Loucy (cell line): ENCODE results near the gene TMED6.

ENCODE experiments used
- H2AFZ ChIP-seq: fragments of 200-600 bp; sonication (generic); 2 replicates; pipeline ENCODE4 v1.6.0; 2016; ENCODE audit warnings: antibody characterized with exemption, mild to moderate bottlenecking, low read length, moderate library complexity
- H3F3A ChIP-seq: fragments of 200-600 bp; 2 replicates; pipeline ENCODE4 v1.6.0; 2016; ENCODE audit warnings: antibody characterized with exemption, low read depth, mild to moderate bottlenecking
- H3K27me3 ChIP-seq: fragments of 200-600 bp; sonication (generic); 2 replicates; pipeline ENCODE4 v1.6.1; 2014; ENCODE audit warnings: low read length, mild to moderate bottlenecking; ENCODE audit not compliant: insufficient read depth, poor library complexity, severe bottlenecking
- H3K36me3 ChIP-seq: fragments of 200-600 bp; sonication (generic); 2 replicates; pipeline ENCODE4 v1.6.1; 2016; ENCODE audit warnings: low read length; ENCODE audit not compliant: insufficient read depth
- H3K4me1 ChIP-seq: fragments of 200-600 bp; sonication (generic); 2 replicates; pipeline ENCODE4 v1.5.1; 2014; ENCODE audit warnings: low read length, mild to moderate bottlenecking; ENCODE audit not compliant: insufficient read depth, poor library complexity, severe bottlenecking
- H3K4me2 ChIP-seq: fragments of 200-600 bp; sonication (generic); 2 replicates; pipeline ENCODE4 v1.6.0; 2014; ENCODE audit warnings: antibody characterized with exemption, low read length, low read depth, mild to moderate bottlenecking; ENCODE audit not compliant: poor library complexity, severe bottlenecking
- H3K4me3 ChIP-seq: fragments of 200-600 bp; sonication (generic); 2 replicates; pipeline ENCODE4 v1.5.1; 2014; ENCODE audit warnings: low read length, mild to moderate bottlenecking, mixed read lengths; ENCODE audit not compliant: poor library complexity, severe bottlenecking
- H3K79me2 ChIP-seq: fragments of 200-600 bp; sonication (generic); 2 replicates; pipeline ENCODE4 v1.6.1; 2014; ENCODE audit warnings: low read length; ENCODE audit not compliant: insufficient read depth
- H3K9ac ChIP-seq: fragments of 200-600 bp; sonication (generic); 2 replicates; pipeline ENCODE4 v1.6.0; 2014; ENCODE audit warnings: mild to moderate bottlenecking, low read depth, low read length, moderate library complexity; ENCODE audit not compliant: poor library complexity, severe bottlenecking
- H3K9me2 ChIP-seq: fragments of 200-600 bp; sonication (generic); replicated peaks from 2 replicates; pipeline ENCODE4 v1.6.1; 2016; ENCODE audit warnings: low read depth, low read length, mixed read lengths
- H3K9me3 ChIP-seq: fragments of 200-600 bp; sonication (generic); 2 replicates; pipeline ENCODE4 v1.6.1; 2014; ENCODE audit warnings: mild to moderate bottlenecking, antibody characterized with exemption, low read length, low read depth; ENCODE audit not compliant: insufficient read depth
- H4K20me1 ChIP-seq: fragments of 200-600 bp; sonication (generic); 2 replicates; pipeline ENCODE4 v1.6.0; 2014; ENCODE audit warnings: antibody characterized with exemption, low read length, mild to moderate bottlenecking; ENCODE audit not compliant: insufficient read depth, poor library complexity, severe bottlenecking
- CTCF ChIP-seq: fragments of 200-600 bp; sonication (generic); conservative IDR thresholded peaks from 2 replicates; pipeline ENCODE4 v1.5.1; 2014; ENCODE audit warnings: mild to moderate bottlenecking, antibody characterized with exemption, low read length
- EZH2phosphoT487 ChIP-seq: fragments of 200-600 bp; IDR thresholded peaks from 2 replicates; pipeline ENCODE4 v1.6.1; 2018; ENCODE audit warnings: antibody characterized with exemption, mild to moderate bottlenecking, moderate library complexity, borderline replicate concordance

TMED6 gene

GRCh38 chr16:69368866-69369265, 17.3 kb upstream of the TMED6 start:
- H3K36me3 ChIP-seq, result peaks cover 58% of the 10 kb centered on the region; the same call in 1 of the 2 replicates
- no peaks in the 10 kb centered on the region for H3K9me3 ChIP-seq
- H3K4me1 ChIP-seq, result peaks cover 3% of the 10 kb centered on the region
- H3K9me2 ChIP-seq, result no peaks in the 10 kb centered on the region
- H3K4me2 ChIP-seq, result no peak overlapping the region
- TF ChIP-seq EZH2phosphoT487 (no peak), CTCF (no peak)
- H4K20me1 ChIP-seq, result no peaks in the 10 kb centered on the region
- 0 out of 2 replicates have a peak, but pooled peaks cover under 1% of the 10 kb centered on the region for H3K79me2 ChIP-seq
- H3F3A ChIP-seq, result no peaks in the 10 kb centered on the region
- no peak overlapping the region for H3K4me3 ChIP-seq
- no peak overlapping the region for H2AFZ ChIP-seq
- no peaks in the 10 kb centered on the region for H3K27me3 ChIP-seq
- H3K9ac ChIP-seq, result no peak overlapping the region

GRCh38 chr16:69367980-69368379, 16.4 kb upstream of the TMED6 start:
- Histone ChIP-seq H3K9ac (no peak overlapping the region), H3K27me3 (no peaks in the 10 kb centered on the region), H3K9me2 (no peaks in the 10 kb centered on the region), H3F3A (no peaks in the 10 kb centered on the region), H2AFZ (no peak overlapping the region), H3K79me2 (no peaks in the 10 kb centered on the region), H3K4me1 (peaks cover 3% of the 10 kb centered on the region), H3K4me3 (no peak overlapping the region), H3K4me2 (no peak overlapping the region), H3K9me3 (no peaks in the 10 kb centered on the region), H3K36me3 (peaks cover 62% of the 10 kb centered on the region; the same call in 1 of the 2 replicates), H4K20me1 (no peaks in the 10 kb centered on the region)
- TF ChIP-seq EZH2phosphoT487 (no peak), CTCF (no peak)

GRCh38 chr16:69366431-69366830, 14.8 kb upstream of the TMED6 start:
- no peak overlapping the region for H3K4me2 ChIP-seq
- no peak overlapping the region for H2AFZ ChIP-seq
- H3K4me3 ChIP-seq, result no peak overlapping the region
- no peak overlapping the region for H3K9ac ChIP-seq
- peaks cover 62% of the 10 kb centered on the region; the same call in 1 of the 2 replicates for H3K36me3 ChIP-seq
- no peak for TF ChIP-seq CTCF
- TF ChIP-seq EZH2phosphoT487, result no peak
- H3F3A ChIP-seq, result no peaks in the 10 kb centered on the region
- peaks cover 3% of the 10 kb centered on the region for H3K4me1 ChIP-seq
- H4K20me1 ChIP-seq, result no peaks in the 10 kb centered on the region
- H3K79me2 ChIP-seq, result no peaks in the 10 kb centered on the region
- H3K9me2 ChIP-seq, result no peaks in the 10 kb centered on the region
- no peaks in the 10 kb centered on the region for H3K9me3 ChIP-seq
- no peaks in the 10 kb centered on the region for H3K27me3 ChIP-seq
